Astrocyte (in vitro differentiated cells and primary cell): ENCODE results near the gene MAN1A1.

ENCODE experiments used
- EZH2 ChIP-seq: IDR thresholded peaks from 2 replicates; pipeline ENCODE4 v1.6.1; 2012; ENCODE audit warnings: mild to moderate bottlenecking, low read length, inconsistent platforms; ENCODE audit not compliant: insufficient read depth
- TF ChIP-seq, protein P1 (sequence below): IDR thresholded peaks from 2 replicates; pipeline ENCODE4 v1.5.1; 2011; ENCODE audit warnings: low read depth, mild to moderate bottlenecking, inconsistent platforms, low read length, moderate library complexity; ENCODE audit not compliant: insufficient read depth

DNA sequence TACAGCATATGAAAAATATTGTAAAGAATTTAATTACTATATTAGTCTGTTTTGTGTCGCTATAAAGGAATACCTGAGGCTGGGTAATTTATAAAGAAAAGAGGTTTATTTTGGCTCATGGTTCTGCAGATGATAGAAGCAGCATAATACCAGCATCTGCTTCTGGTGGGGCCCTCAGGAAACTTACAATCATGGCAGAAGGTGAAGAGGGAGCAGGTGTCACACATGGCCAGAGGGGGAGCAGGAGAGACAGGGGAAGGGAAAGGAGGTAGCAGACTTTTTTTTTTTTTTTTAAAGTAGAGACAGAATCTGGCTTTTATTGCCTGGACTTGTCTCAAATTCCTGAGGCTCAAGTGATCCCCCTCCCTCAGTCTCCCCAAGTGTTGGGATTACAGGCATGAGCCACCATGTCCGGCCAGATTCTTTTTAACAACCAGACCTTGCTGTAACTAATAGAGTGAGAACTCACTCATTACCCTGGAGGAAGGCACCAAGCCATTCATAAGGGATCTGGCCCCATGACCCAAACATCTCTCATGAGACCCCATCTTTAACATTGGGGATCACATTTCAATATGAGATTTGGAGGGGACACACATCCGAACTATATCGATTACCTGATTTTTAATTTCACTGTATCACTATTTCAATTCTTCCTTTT, 64.6 kb downstream of the MAN1A1 start:
- TF ChIP-seq, protein P1, sequence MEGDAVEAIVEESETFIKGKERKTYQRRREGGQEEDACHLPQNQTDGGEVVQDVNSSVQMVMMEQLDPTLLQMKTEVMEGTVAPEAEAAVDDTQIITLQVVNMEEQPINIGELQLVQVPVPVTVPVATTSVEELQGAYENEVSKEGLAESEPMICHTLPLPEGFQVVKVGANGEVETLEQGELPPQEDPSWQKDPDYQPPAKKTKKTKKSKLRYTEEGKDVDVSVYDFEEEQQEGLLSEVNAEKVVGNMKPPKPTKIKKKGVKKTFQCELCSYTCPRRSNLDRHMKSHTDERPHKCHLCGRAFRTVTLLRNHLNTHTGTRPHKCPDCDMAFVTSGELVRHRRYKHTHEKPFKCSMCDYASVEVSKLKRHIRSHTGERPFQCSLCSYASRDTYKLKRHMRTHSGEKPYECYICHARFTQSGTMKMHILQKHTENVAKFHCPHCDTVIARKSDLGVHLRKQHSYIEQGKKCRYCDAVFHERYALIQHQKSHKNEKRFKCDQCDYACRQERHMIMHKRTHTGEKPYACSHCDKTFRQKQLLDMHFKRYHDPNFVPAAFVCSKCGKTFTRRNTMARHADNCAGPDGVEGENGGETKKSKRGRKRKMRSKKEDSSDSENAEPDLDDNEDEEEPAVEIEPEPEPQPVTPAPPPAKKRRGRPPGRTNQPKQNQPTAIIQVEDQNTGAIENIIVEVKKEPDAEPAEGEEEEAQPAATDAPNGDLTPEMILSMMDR, result no peak
- TF ChIP-seq EZH2, result no peak
